ENCODE results near the gene PTPRD.

The PTPRD gene

DNA sequence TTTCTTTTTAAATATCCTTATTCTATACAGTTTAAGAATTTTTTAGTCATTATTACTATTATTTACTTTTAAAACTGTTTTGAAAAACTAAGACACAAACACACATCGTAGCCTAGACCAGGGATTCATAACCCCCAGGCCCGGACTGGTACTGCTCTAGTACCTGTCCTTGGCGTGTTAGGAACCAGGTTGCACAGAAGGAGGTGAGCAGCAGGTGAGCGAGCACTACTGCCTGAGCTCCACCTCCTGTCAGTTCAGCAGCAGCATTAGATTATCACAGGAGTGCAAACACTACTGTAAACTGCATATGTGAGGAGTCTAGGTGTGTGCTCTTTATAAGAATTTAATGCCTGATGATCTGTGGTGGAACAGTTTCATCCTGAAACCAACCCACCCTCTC, 357.0 kb downstream of the PTPRD start:
- Histone ChIP-seq H3K4me2 (ENCODE audit: low read length) (no peak overlapping the region), H3K27me3 (ENCODE audit: control insufficient read depth, low read length) (no peaks in the 10 kb centered on the region), H3K4me3 (ENCODE audit: low read length) (no peak overlapping the region), H3K79me2 (ENCODE audit: control insufficient read depth, low read length) (no peaks in the 10 kb centered on the region), H3K9me2 (replicated peaks; ENCODE audit: control insufficient read depth, low read length) (no peaks in the 10 kb centered on the region), H3K36me3 (ENCODE audit: control insufficient read depth, low read length) (no peaks in the 10 kb centered on the region), H3K9me3 (ENCODE audit: control insufficient read depth, insufficient read depth, low read length) (no peaks in the 10 kb centered on the region), H4K20me1 (ENCODE audit: control insufficient read depth, insufficient read depth, low read depth, low read length) (no peaks in the 10 kb centered on the region), H3K4me1 (ENCODE audit: control insufficient read depth, low read length) (no peaks in the 10 kb centered on the region), H3F3A (ENCODE audit: control insufficient read depth, insufficient read depth) (no peaks in the 10 kb centered on the region), H3K27ac (ENCODE audit: low read depth, low read length) (no peak overlapping the region)
- TF ChIP-seq, protein P1, sequence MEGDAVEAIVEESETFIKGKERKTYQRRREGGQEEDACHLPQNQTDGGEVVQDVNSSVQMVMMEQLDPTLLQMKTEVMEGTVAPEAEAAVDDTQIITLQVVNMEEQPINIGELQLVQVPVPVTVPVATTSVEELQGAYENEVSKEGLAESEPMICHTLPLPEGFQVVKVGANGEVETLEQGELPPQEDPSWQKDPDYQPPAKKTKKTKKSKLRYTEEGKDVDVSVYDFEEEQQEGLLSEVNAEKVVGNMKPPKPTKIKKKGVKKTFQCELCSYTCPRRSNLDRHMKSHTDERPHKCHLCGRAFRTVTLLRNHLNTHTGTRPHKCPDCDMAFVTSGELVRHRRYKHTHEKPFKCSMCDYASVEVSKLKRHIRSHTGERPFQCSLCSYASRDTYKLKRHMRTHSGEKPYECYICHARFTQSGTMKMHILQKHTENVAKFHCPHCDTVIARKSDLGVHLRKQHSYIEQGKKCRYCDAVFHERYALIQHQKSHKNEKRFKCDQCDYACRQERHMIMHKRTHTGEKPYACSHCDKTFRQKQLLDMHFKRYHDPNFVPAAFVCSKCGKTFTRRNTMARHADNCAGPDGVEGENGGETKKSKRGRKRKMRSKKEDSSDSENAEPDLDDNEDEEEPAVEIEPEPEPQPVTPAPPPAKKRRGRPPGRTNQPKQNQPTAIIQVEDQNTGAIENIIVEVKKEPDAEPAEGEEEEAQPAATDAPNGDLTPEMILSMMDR (IDR thresholded peaks at IDR 0.05; ENCODE audit: low read depth, low read length, poor library complexity, severe bottlenecking), result no peak
- TF ChIP-seq EZH2phosphoT487 (IDR thresholded peaks at IDR 0.05; ENCODE audit: borderline replicate concordance, low read length), result no peak

DNA sequence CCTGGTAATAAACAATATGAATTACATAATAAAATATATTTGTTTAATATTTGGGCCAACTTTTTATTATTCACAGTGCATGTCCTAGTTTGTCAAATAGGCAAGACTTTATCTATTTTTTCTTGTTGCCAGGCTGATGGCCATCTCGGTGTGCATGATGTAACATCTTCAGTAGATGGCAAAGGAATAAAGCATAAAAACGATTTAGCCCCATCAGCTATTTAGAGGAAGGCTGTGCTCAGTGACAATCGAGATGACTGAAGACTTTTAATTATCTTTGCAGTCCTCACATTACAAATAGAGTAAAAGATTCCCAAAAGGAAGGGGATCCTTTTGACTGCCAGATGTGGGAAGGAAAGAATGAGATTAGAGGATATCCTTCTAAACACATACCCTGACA, 358.5 kb downstream of the PTPRD start:
- Histone ChIP-seq H3K9me2 (replicated peaks; ENCODE audit: control insufficient read depth, low read length) (no peaks in the 10 kb centered on the region), H3K4me1 (ENCODE audit: control insufficient read depth, low read length) (no peaks in the 10 kb centered on the region), H3K36me3 (ENCODE audit: control insufficient read depth, low read length) (no peaks in the 10 kb centered on the region), H4K20me1 (ENCODE audit: control insufficient read depth, insufficient read depth, low read depth, low read length) (no peaks in the 10 kb centered on the region), H3K4me2 (ENCODE audit: low read length) (no peak overlapping the region), H3K4me3 (ENCODE audit: low read length) (no peak overlapping the region), H3K27ac (ENCODE audit: low read depth, low read length) (no peak overlapping the region), H3K9me3 (ENCODE audit: control insufficient read depth, insufficient read depth, low read length) (no peaks in the 10 kb centered on the region), H3F3A (ENCODE audit: control insufficient read depth, insufficient read depth) (no peaks in the 10 kb centered on the region), H3K27me3 (ENCODE audit: control insufficient read depth, low read length) (no peaks in the 10 kb centered on the region), H3K79me2 (ENCODE audit: control insufficient read depth, low read length) (no peaks in the 10 kb centered on the region)
- TF ChIP-seq, protein P1 (IDR thresholded peaks at IDR 0.05; ENCODE audit: low read depth, low read length, poor library complexity, severe bottlenecking), result no peak
- no peak for TF ChIP-seq EZH2phosphoT487 (IDR thresholded peaks at IDR 0.05; ENCODE audit: borderline replicate concordance, low read length)

DNA sequence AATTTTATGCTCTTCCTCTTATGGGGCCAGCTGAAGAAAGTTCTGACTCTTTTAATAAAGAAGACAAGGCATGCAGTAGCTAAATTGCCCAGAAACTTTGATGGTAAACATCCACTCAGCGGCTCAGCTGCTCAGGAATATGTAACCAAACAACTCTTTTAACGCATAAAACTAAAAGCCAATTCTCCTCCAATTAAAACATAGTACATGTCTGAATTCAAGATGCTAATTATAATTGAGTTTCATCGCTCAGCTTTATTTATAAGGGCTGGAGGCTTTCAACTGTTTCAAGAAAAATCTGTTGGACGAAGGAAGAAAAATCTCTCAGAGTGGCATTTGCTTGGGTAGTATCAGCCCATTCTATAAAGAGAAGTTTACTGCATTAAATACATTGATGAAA, 359.5 kb downstream of the PTPRD start:
- H3K79me2 ChIP-seq (ENCODE audit: control insufficient read depth, low read length), result no peaks in the 10 kb centered on the region
- no peaks in the 10 kb centered on the region for H3K27me3 ChIP-seq (ENCODE audit: control insufficient read depth, low read length)
- H3K4me1 ChIP-seq (ENCODE audit: control insufficient read depth, low read length), result no peaks in the 10 kb centered on the region
- H3K9me3 ChIP-seq (ENCODE audit: control insufficient read depth, insufficient read depth, low read length), result no peaks in the 10 kb centered on the region
- no peaks in the 10 kb centered on the region for H3K36me3 ChIP-seq (ENCODE audit: control insufficient read depth, low read length)
- H3K27ac ChIP-seq (ENCODE audit: low read depth, low read length), result no peak overlapping the region
- TF ChIP-seq, protein P1 (IDR thresholded peaks at IDR 0.05; ENCODE audit: low read depth, low read length, poor library complexity, severe bottlenecking), result no peak
- no peak for TF ChIP-seq EZH2phosphoT487 (IDR thresholded peaks at IDR 0.05; ENCODE audit: borderline replicate concordance, low read length)
- H3F3A ChIP-seq (ENCODE audit: control insufficient read depth, insufficient read depth), result no peaks in the 10 kb centered on the region
- no peaks in the 10 kb centered on the region for H4K20me1 ChIP-seq (ENCODE audit: control insufficient read depth, insufficient read depth, low read depth, low read length)
- no peak overlapping the region for H3K4me2 ChIP-seq (ENCODE audit: low read length)
- H3K9me2 ChIP-seq (replicated peaks; ENCODE audit: control insufficient read depth, low read length), result no peaks in the 10 kb centered on the region
- H3K4me3 ChIP-seq (ENCODE audit: low read length), result no peak overlapping the region

DNA sequence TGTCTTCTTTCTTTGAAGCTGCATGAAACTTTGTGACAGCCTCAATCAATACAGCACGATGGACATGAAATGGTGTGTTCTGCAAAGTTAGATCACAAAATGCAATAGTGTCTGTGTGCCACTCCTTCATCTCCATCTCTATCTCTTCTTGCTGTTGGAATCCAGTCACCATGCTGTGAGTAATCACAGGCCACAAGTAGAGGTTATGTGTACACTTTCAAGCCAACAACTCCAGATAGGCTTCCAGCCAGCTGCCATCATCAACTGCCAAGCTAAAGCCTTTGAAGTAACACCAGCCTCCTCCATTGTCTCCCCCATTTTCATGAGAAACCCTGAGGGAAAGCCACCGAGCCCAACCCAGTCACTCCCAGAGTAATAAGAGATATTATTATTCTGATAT, 360.6 kb downstream of the PTPRD start:
- H4K20me1 ChIP-seq (ENCODE audit: control insufficient read depth, insufficient read depth, low read depth, low read length), result no peaks in the 10 kb centered on the region
- no peaks in the 10 kb centered on the region for H3K36me3 ChIP-seq (ENCODE audit: control insufficient read depth, low read length)
- H3K4me2 ChIP-seq (ENCODE audit: low read length), result no peak overlapping the region
- H3F3A ChIP-seq (ENCODE audit: control insufficient read depth, insufficient read depth), result no peaks in the 10 kb centered on the region
- TF ChIP-seq, protein P1 (IDR thresholded peaks at IDR 0.05; ENCODE audit: low read depth, low read length, poor library complexity, severe bottlenecking), result no peak
- TF ChIP-seq EZH2phosphoT487 (IDR thresholded peaks at IDR 0.05; ENCODE audit: borderline replicate concordance, low read length), result no peak
- H3K9me3 ChIP-seq (ENCODE audit: control insufficient read depth, insufficient read depth, low read length), result no peaks in the 10 kb centered on the region
- H3K27ac ChIP-seq (ENCODE audit: low read depth, low read length), result no peak overlapping the region
- H3K9me2 ChIP-seq (replicated peaks; ENCODE audit: control insufficient read depth, low read length), result no peaks in the 10 kb centered on the region
- H3K4me3 ChIP-seq (ENCODE audit: low read length), result no peak overlapping the region
- no peaks in the 10 kb centered on the region for H3K27me3 ChIP-seq (ENCODE audit: control insufficient read depth, low read length)
- no peaks in the 10 kb centered on the region for H3K79me2 ChIP-seq (ENCODE audit: control insufficient read depth, low read length)
- no peaks in the 10 kb centered on the region for H3K4me1 ChIP-seq (ENCODE audit: control insufficient read depth, low read length)

Measured in DOHH2 (cell line).